ENCODE measurements around the gene LRMDA.

DNA sequence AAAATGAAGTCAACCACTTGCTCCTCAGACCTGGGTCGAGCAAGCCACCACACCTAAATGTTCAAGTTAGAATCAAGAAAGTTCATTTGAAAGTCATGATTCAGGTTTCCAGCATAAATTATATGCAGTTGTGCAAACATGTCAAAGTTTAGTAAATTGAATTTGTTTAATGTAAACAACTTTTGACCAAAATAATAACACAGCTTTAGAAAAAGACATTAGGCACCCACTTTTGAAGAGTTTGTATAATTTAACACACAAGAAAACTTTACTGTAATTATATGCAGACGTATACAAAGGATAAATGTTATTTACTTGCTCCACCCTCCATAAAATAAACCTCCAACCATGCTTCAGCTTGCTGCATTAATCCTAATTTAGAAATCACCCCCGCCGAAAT lies 680.0 kb downstream of the LRMDA start:
- TF ChIP-seq CTCF (IDR thresholded peaks at IDR 0.05; ENCODE audit: insufficient read depth, low read length, poor library complexity, severe bottlenecking): no peak
- TF ChIP-seq EZH2phosphoT487 (conservative IDR thresholded peaks at IDR 0.05; ENCODE audit: low read length): no peak

Data from SU-DHL-6 (cell line).